Neural cell (in vitro differentiated cells): Measurements from ENCODE around the gene COLEC12. TPM values are rescaled to one million over a fixed set of nuclear protein-coding genes. Genes with fewer than 3 reads are reported as not detected.

ENCODE experiments used
- H2AFZ ChIP-seq: fragments of 200-600, 300-800 bp; sonication (generic), shearing (Covaris generic); 2 replicates; pipeline ENCODE4 v1.6.0; 2014; ENCODE audit warnings: low read depth, mild to moderate bottlenecking, antibody characterized with exemption, low read length, moderate library complexity
- H3F3A ChIP-seq: fragments of 200-600 bp; shearing (Covaris generic); 2 replicates; pipeline ENCODE4 v1.6.1; 2016; ENCODE audit warnings: mild to moderate bottlenecking, moderate library complexity, mixed read lengths, antibody characterized with exemption, low read length; ENCODE audit not compliant: insufficient read depth, poor library complexity, severe bottlenecking
- H3K27ac ChIP-seq: fragments of 200-600, 300-800 bp; sonication (generic), shearing (Covaris generic); 2 replicates; pipeline ENCODE4 v1.5.1; 2014; ENCODE audit warnings: mild to moderate bottlenecking, low read length, moderate library complexity
- H3K27me3 ChIP-seq: fragments of 300-800, 200-600 bp; sonication (generic), shearing (Covaris generic); 2 replicates; pipeline ENCODE4 v1.6.0; 2014; ENCODE audit warnings: mild to moderate bottlenecking, low read depth, low read length, moderate library complexity; ENCODE audit not compliant: insufficient read depth
- H3K36me3 ChIP-seq: fragments of 300-800, 200-600 bp; sonication (generic), shearing (Covaris generic); 2 replicates; pipeline ENCODE4 v1.5.1; 2014; ENCODE audit warnings: mild to moderate bottlenecking, antibody characterized with exemption, low read length, moderate library complexity; ENCODE audit not compliant: insufficient read depth
- H3K4me2 ChIP-seq: fragments of 300-800, 200-600 bp; sonication (generic), shearing (Covaris generic); 2 replicates; pipeline ENCODE4 v1.6.0; 2014; ENCODE audit warnings: mild to moderate bottlenecking, low read length
- H3K4me3 ChIP-seq: fragments of 300-800, 200-600 bp; sonication (generic), shearing (Covaris generic); 2 replicates; pipeline ENCODE4 v1.5.1; 2014; ENCODE audit warnings: mild to moderate bottlenecking, low read length, moderate library complexity
- H3K79me2 ChIP-seq: fragments of 200-600 bp; shearing (Covaris generic); replicated peaks from 2 replicates; pipeline ENCODE4 v1.6.0; 2014; ENCODE audit warnings: mild to moderate bottlenecking, low read length, moderate library complexity; ENCODE audit not compliant: insufficient read depth
- H3K9ac ChIP-seq: fragments of 300-800, 200-600 bp; sonication (generic), shearing (Covaris generic); 2 replicates; pipeline ENCODE4 v1.6.1; 2016; ENCODE audit warnings: mild to moderate bottlenecking, low read length, mixed read lengths
- H3K9me2 ChIP-seq: fragments of 200-600 bp; shearing (Covaris generic); 2 replicates; pipeline ENCODE4 v1.6.1; 2016; ENCODE audit warnings: mild to moderate bottlenecking, low read length, mixed read lengths; ENCODE audit not compliant: insufficient read depth
- H3K9me3 ChIP-seq: fragments of 200-600, 300-800 bp; sonication (generic), shearing (Covaris generic); 2 replicates; pipeline ENCODE4 v1.6.1; 2016; ENCODE audit warnings: mild to moderate bottlenecking, mixed run types, low read length, moderate library complexity, mixed read lengths
- H4K20me1 ChIP-seq: fragments of 200-600 bp; shearing (Covaris generic); 2 replicates; pipeline ENCODE4 v1.6.1; 2016; ENCODE audit warnings: mild to moderate bottlenecking, mixed run types; ENCODE audit not compliant: insufficient read depth
- CTCF ChIP-seq: fragments of 450-650 bp; IDR thresholded peaks from 2 replicates; pipeline ENCODE4 v1.5.1; 2014; ENCODE audit warnings: antibody characterized with exemption, mild to moderate bottlenecking, moderate library complexity; ENCODE audit not compliant: poor library complexity, severe bottlenecking
- EP300 ChIP-seq: fragments of 450-650 bp; conservative IDR thresholded peaks from 2 replicates; pipeline ENCODE4 v1.6.1; 2014; ENCODE audit warnings: antibody characterized with exemption, mild to moderate bottlenecking, moderate library complexity; ENCODE audit not compliant: poor library complexity, severe bottlenecking
- EZH2 ChIP-seq: fragments of 200-600, 300-800 bp; shearing (Covaris generic), sonication (generic); IDR thresholded peaks from 2 replicates; pipeline ENCODE4 v1.6.1; 2014; ENCODE audit warnings: antibody characterized with exemption, low read length, borderline replicate concordance, mild to moderate bottlenecking; ENCODE audit not compliant: insufficient read depth, poor library complexity, severe bottlenecking
- MXI1 ChIP-seq: fragments of 450-650 bp; conservative IDR thresholded peaks from 2 replicates; pipeline ENCODE4 v1.6.1; 2014; ENCODE audit warnings: antibody characterized with exemption, mild to moderate bottlenecking; ENCODE audit not compliant: poor library complexity, severe bottlenecking
- POLR2AphosphoS5 ChIP-seq: IDR thresholded peaks from 2 replicates; pipeline ENCODE4 v1.6.1; 2012
- RAD21 ChIP-seq: fragments of 450-650 bp; conservative IDR thresholded peaks from 2 replicates; pipeline ENCODE4 v1.6.1; 2014; ENCODE audit warnings: antibody characterized with exemption, mild to moderate bottlenecking, moderate library complexity
- REST ChIP-seq: IDR thresholded peaks from 2 replicates; pipeline ENCODE4 v1.6.1; 2012; ENCODE audit warnings: borderline replicate concordance
- SMC3 ChIP-seq: fragments of 450-650 bp; conservative IDR thresholded peaks from 2 replicates; pipeline ENCODE4 v1.6.1; 2014; ENCODE audit warnings: antibody characterized with exemption, mild to moderate bottlenecking, moderate library complexity; ENCODE audit not compliant: poor library complexity
- TAF1 ChIP-seq: IDR thresholded peaks from 2 replicates; pipeline ENCODE4 v1.6.1; 2012; ENCODE audit warnings: low read depth
- polyA plus RNA-seq: library from polyadenylated mRNA; depleted of rRNA; stranded (reverse); fragments of >200 nt; gene quantifications from 2 replicates; pipeline ENCODE4 v1.2.3, GENCODE V29; 2014

Gene COLEC12
- polyA plus RNA-seq, 1 donor from 2014 or later = 0.42 TPM

GRCh38 chr18:383135-383534 is 117.4 kb downstream of the COLEC12 start:
- Histone ChIP-seq H3K4me2 (no peak overlapping the region), H4K20me1 (no peaks in the 10 kb centered on the region)
- TF ChIP-seq POLR2AphosphoS5 (no peak), CTCF (no peak), EZH2 (no peak)

DNA sequence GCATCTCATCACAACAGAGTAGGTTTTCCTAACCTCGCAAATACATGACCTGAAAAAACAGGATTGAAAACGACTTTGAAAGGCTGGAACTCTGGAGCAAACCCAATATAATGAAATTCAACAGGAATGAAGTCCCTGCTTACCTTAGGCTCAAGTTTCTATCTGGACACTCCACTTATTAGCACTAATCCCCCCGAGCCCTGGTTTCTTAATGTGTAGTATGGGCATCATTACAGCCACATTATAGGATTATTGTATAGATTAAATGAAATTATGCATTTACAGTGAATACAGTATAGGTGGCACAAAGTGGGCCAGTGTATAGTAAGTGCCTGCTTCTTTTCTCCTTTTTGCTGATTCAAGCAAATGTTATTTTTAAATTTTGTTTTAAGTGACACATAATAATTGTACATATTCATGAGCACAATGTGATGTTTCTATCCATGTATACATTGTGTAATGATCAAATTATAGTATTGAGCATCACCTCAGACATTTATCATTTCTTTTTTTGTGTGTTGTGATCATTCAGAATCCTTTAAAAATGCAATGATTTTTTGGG is 118.0 kb downstream of the COLEC12 start:
- Histone ChIP-seq H3K4me2 (no peak overlapping the region), H3K36me3 (no peaks in the 10 kb centered on the region), H4K20me1 (no peaks in the 10 kb centered on the region), H3K27me3 (no peaks in the 10 kb centered on the region), H3K4me3 (no peak overlapping the region), H3K9me2 (no peaks in the 10 kb centered on the region), H2AFZ (no peak overlapping the region), H3K79me2 (no peaks in the 10 kb centered on the region), H3F3A (no peaks in the 10 kb centered on the region), H3K9me3 (no peaks in the 10 kb centered on the region), H3K27ac (no peak overlapping the region), H3K9ac (no peak overlapping the region)
- TF ChIP-seq REST (no peak), RAD21 (no peak), POLR2AphosphoS5 (no peak), MXI1 (no peak), EP300 (no peak)

More at GRCh38 chr18:383135-383534, 117.4 kb downstream of the COLEC12 start:
- Histone ChIP-seq H3F3A (no peaks in the 10 kb centered on the region), H3K27ac (no peak overlapping the region), H3K9me2 (no peaks in the 10 kb centered on the region), H3K4me3 (no peak overlapping the region), H2AFZ (no peak overlapping the region), H3K9me3 (no peaks in the 10 kb centered on the region), H3K9ac (no peak overlapping the region), H3K36me3 (no peaks in the 10 kb centered on the region), H3K27me3 (no peaks in the 10 kb centered on the region), H3K79me2 (no peaks in the 10 kb centered on the region)

DNA sequence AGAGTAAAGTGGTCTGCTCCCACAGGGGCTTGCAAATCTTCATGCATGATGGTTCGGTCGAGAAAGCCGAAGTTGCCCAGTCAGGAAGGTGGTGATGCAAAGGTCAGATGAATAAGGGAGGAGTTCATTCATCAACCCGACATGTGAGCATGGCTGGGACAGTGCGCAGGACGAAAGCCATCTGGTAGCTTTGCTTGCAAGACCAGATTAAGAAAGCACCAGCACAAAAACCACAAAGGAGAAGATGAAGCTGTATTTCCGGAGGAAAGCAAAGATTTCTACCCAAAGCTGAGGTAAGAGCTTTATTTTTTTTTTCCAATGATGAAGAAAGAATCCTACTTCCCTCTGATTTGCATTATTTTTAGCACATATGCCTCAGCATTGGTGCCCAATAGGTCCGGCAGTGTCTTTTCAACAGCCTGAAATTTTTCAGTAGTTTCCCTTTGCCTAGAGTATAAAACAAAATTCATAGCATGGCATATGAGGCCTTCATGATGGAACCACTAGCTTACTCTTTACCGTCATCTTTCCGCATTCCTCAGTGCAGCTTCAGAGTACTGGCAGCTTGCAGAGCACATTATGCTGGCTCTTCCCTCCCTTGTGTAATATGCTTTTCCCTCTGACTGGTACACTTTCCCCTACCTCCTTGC is 120.7 kb downstream of the COLEC12 start:
- Histone ChIP-seq H3K27me3 (no peaks in the 10 kb centered on the region), H3K79me2 (no peaks in the 10 kb centered on the region), H3K4me3 (no peak overlapping the region), H3K27ac (no peak overlapping the region), H3K9ac (no peak overlapping the region), H3K36me3 (no peaks in the 10 kb centered on the region), H3K4me2 (no peak overlapping the region), H3F3A (no peaks in the 10 kb centered on the region), H4K20me1 (no peaks in the 10 kb centered on the region), H3K9me2 (no peaks in the 10 kb centered on the region), H3K9me3 (no peaks in the 10 kb centered on the region), H2AFZ (no peak overlapping the region)
- no peak for TF ChIP-seq TAF1
- no peak for TF ChIP-seq SMC3
- TF ChIP-seq EZH2 = no peak
- TF ChIP-seq CTCF = no peak
- no peak for TF ChIP-seq EP300
- TF ChIP-seq POLR2AphosphoS5 = no peak
- no peak for TF ChIP-seq REST
- no peak for TF ChIP-seq RAD21
- TF ChIP-seq MXI1 = no peak
